H1 (cell line): ENCODE results near the gene MAP7. TPM values are rescaled to one million over a fixed set of nuclear protein-coding genes. Genes with fewer than 3 reads are reported as not detected.

Source experiments
- CTCF ChIA-PET: fragments of 300-600 bp; sonication (Branson Sonifier 250); formaldehyde crosslinking; loops from one replicate; lab custom pipeline; 2021; ENCODE audit not compliant: partially characterized antibody; lab: Charles Lee
- POLR2A ChIA-PET: fragments of 300-600 bp; sonication (Branson Sonifier 250); formaldehyde crosslinking; loops from one replicate; lab custom pipeline; 2021; ENCODE audit warnings: inconsistent platforms; ENCODE audit not compliant: partially characterized antibody; lab: Charles Lee
- DNase-seq, 2 experiments: peaks; one replicate each; pipeline versions ENCODE4 v3.0.0 to v3.0.0-alpha.2; 2010 to 2022; ENCODE audit warnings: low spot score in 2 of 2, low read depth in 1 of 2, mixed read lengths in 1 of 2
- FAIRE-seq: peaks from 2 replicates; lab custom pipeline; 2011; peaks lifted over from hg19 to GRCh38; lab: Jason Lieb, UNC
- H2AFZ ChIP-seq: 2 replicates; pipeline ENCODE4 v1.8.1; 2012; ENCODE audit warnings: low read length, inconsistent platforms
- H2AK5ac ChIP-seq: 2 replicates; pipeline ENCODE4 v1.6.1; 2013; ENCODE audit warnings: low read depth, low read length
- H2BK120ac ChIP-seq: replicated peaks from 2 replicates; pipeline ENCODE3; 2013; ENCODE audit warnings: low read depth, low read length, inconsistent platforms
- H2BK12ac ChIP-seq: 2 replicates; pipeline ENCODE4 v1.6.1; 2013; ENCODE audit warnings: low read depth, low read length
- H2BK15ac ChIP-seq: 2 replicates; pipeline ENCODE4 v1.6.1; 2013; ENCODE audit warnings: low read length
- H2BK20ac ChIP-seq: 2 replicates; pipeline ENCODE4 v1.6.1; 2013; ENCODE audit warnings: low read length
- H2BK5ac ChIP-seq: 2 replicates; pipeline ENCODE4 v1.6.1; 2013; ENCODE audit warnings: low read depth, low read length
- H3K14ac ChIP-seq: 2 replicates; pipeline ENCODE4 v1.6.1; 2013; ENCODE audit warnings: inconsistent platforms; ENCODE audit not compliant: insufficient read length
- H3K18ac ChIP-seq: 2 replicates; pipeline ENCODE4 v1.6.1; 2013; ENCODE audit warnings: low read length; ENCODE audit errors: extremely low read depth
- H3K23ac ChIP-seq: 2 replicates; pipeline ENCODE4 v1.6.1; 2013; ENCODE audit warnings: inconsistent platforms; ENCODE audit not compliant: insufficient read length
- H3K23me2 ChIP-seq: 2 replicates; pipeline ENCODE4 v1.6.1; 2013; ENCODE audit warnings: low read depth, low read length
- H3K27ac ChIP-seq: 2 replicates; pipeline ENCODE4 v1.6.1; 2011; ENCODE audit warnings: low read depth, low read length, inconsistent platforms
- H3K27me3 ChIP-seq, 4 experiments: replicated peaks in 1 of 4; 1 replicate in 1 of 4; 2 replicates in 3 of 4; pipeline versions ENCODE4 v1.6.1 to v1.8.1; 2011 to 2013; ENCODE audit warnings: low read length in 3 of 4, mild to moderate bottlenecking in 3 of 4, inconsistent platforms in 2 of 4, mixed read lengths in 2 of 4, moderate library complexity in 1 of 4; ENCODE audit not compliant: control insufficient read depth in 3 of 4, insufficient read depth in 3 of 4; ENCODE audit errors: extremely low read depth in 1 of 4
- H3K36me3 ChIP-seq, 4 experiments: 2 replicates each; pipeline versions ENCODE4 v1.6.1 to v1.8.1; 2011 to 2013; ENCODE audit warnings: mild to moderate bottlenecking in 4 of 4, low read length in 3 of 4, moderate library complexity in 2 of 4, control low read depth in 1 of 4, inconsistent platforms in 1 of 4; ENCODE audit not compliant: insufficient read depth in 4 of 4, control insufficient read depth in 2 of 4
- H3K4ac ChIP-seq: replicated peaks from 2 replicates; pipeline ENCODE3; 2013; ENCODE audit warnings: low read length, low read depth, mixed read lengths, inconsistent platforms; ENCODE audit not compliant: insufficient read length
- H3K4me1 ChIP-seq, 4 experiments: replicated peaks in 1 of 4; 1 replicate in 1 of 4; 2 replicates in 3 of 4; pipeline versions ENCODE4 v1.6.1 to v1.8.1; 2011 to 2013; ENCODE audit warnings: low read length in 3 of 4, inconsistent platforms in 2 of 4, mixed read lengths in 1 of 4; ENCODE audit not compliant: insufficient read depth in 4 of 4, control insufficient read depth in 3 of 4
- H3K4me2 ChIP-seq, 2 experiments: 2 replicates each; pipeline versions ENCODE4 v1.6.1 to v1.8.1; 2011 to 2013; ENCODE audit warnings: low read depth in 2 of 2, low read length in 2 of 2, control low read depth in 1 of 2, inconsistent platforms in 1 of 2, mild to moderate bottlenecking in 1 of 2; ENCODE audit not compliant: insufficient read depth in 1 of 2
- H3K4me3 ChIP-seq, 4 experiments: fragments of 200-600, 300-600 bp in 1 of 4; sonication (generic), shearing (Covaris generic), sonication (Bioruptor Twin) in 1 of 4; 2 replicates each; pipeline versions ENCODE4 v1.5.1 to v1.8.1; 2011 to 2016; ENCODE audit warnings: low read length in 4 of 4, low read depth in 3 of 4, control low read depth in 2 of 4, inconsistent platforms in 2 of 4, mild to moderate bottlenecking in 2 of 4, mixed read lengths in 1 of 4, moderate library complexity in 1 of 4; ENCODE audit not compliant: insufficient read depth in 2 of 4; ENCODE audit errors: extremely low read depth in 1 of 4
- H3K56ac ChIP-seq: replicated peaks from 2 replicates; pipeline ENCODE3; 2013; ENCODE audit warnings: low read depth, mild to moderate bottlenecking, mixed read lengths, low read length, inconsistent platforms; ENCODE audit not compliant: insufficient read length
- H3K79me1 ChIP-seq: 2 replicates; pipeline ENCODE4 v1.6.1; 2013; ENCODE audit warnings: low read depth, low read length, control low read depth
- H3K79me2 ChIP-seq, 2 experiments: 2 replicates each; pipeline versions ENCODE4 v1.6.1 to v1.8.1; 2012 to 2013; ENCODE audit warnings: low read length in 2 of 2, mild to moderate bottlenecking in 2 of 2, inconsistent platforms in 1 of 2; ENCODE audit not compliant: insufficient read depth in 2 of 2, control insufficient read depth in 1 of 2
- H3K9ac ChIP-seq, 4 experiments: replicated peaks in 1 of 4; 1 replicate in 1 of 4; 2 replicates in 3 of 4; pipeline versions ENCODE4 v1.6.1 to v1.8.1; 2011 to 2013; ENCODE audit warnings: low read depth in 3 of 4, low read length in 3 of 4, control low read depth in 2 of 4, mild to moderate bottlenecking in 2 of 4, moderate library complexity in 2 of 4, inconsistent platforms in 1 of 4; ENCODE audit errors: extremely low read depth in 1 of 4
- H3K9me3 ChIP-seq, 2 experiments: 2 replicates each; pipeline versions ENCODE4 v1.6.1 to v1.8.1; 2012 to 2013; ENCODE audit warnings: mild to moderate bottlenecking in 2 of 2, moderate library complexity in 2 of 2, control low read depth in 1 of 2, inconsistent platforms in 1 of 2, low read depth in 1 of 2, low read length in 1 of 2, mixed read lengths in 1 of 2; ENCODE audit not compliant: insufficient read depth in 2 of 2
- H4K20me1 ChIP-seq, 2 experiments: replicated peaks in 1 of 2; 2 replicates each; pipeline versions ENCODE3 to v1.8.1; 2011 to 2013; ENCODE audit warnings: inconsistent platforms in 2 of 2, low read length in 2 of 2, mild to moderate bottlenecking in 1 of 2; ENCODE audit not compliant: insufficient read depth in 2 of 2, control insufficient read depth in 1 of 2
- H4K5ac ChIP-seq: 2 replicates; pipeline ENCODE4 v1.6.1; 2013; ENCODE audit warnings: low read length, low read depth, mixed read lengths, inconsistent platforms; ENCODE audit not compliant: insufficient read length
- H4K8ac ChIP-seq: 2 replicates; pipeline ENCODE4 v1.8.0; 2013; ENCODE audit warnings: mild to moderate bottlenecking, moderate library complexity, low read length, inconsistent platforms; ENCODE audit not compliant: insufficient read depth; ENCODE audit errors: extremely low read depth
- H4K91ac ChIP-seq: replicated peaks from 2 replicates; pipeline ENCODE3; 2013; ENCODE audit warnings: low read length, mixed read lengths, inconsistent platforms; ENCODE audit not compliant: insufficient read length
- GTF2F1 ChIP-seq: IDR thresholded peaks from 2 replicates; pipeline ENCODE4 v1.6.1; 2012; ENCODE audit warnings: low read depth, low read length, improper control_type of control experiment, borderline replicate concordance
- HDAC2 ChIP-seq, 2 experiments: fragments of 300-600 bp in 1 of 2; sonication (generic) in 1 of 2; IDR thresholded peaks; 2 replicates each; pipeline ENCODE4 v1.6.1; 2011 to 2012; ENCODE audit warnings: low read depth in 2 of 2, low read length in 2 of 2, mild to moderate bottlenecking in 2 of 2, moderate library complexity in 2 of 2, borderline replicate concordance in 1 of 2, inconsistent platforms in 1 of 2
- JUND ChIP-seq: IDR thresholded peaks from 2 replicates; pipeline ENCODE4 v1.6.1; 2011; ENCODE audit warnings: mild to moderate bottlenecking, improper control_type of control experiment, low read length
- KDM1A ChIP-seq: fragments of 200-600, 300-600 bp; sonication (generic); IDR thresholded peaks from 2 replicates; pipeline ENCODE4 v1.7.1; 2016; ENCODE audit warnings: mild to moderate bottlenecking, low read length, borderline replicate concordance
- MAFK ChIP-seq: IDR thresholded peaks from 2 replicates; pipeline ENCODE4 v1.6.1; 2012; ENCODE audit warnings: low read depth, mild to moderate bottlenecking, improper control_type of control experiment, low read length
- RAD21 ChIP-seq, 2 experiments: IDR thresholded peaks in 1 of 2; conservative IDR thresholded peaks in 1 of 2; 2 replicates each; pipeline ENCODE4 v1.6.1; 2011; ENCODE audit warnings: low read depth in 2 of 2, low read length in 2 of 2, improper control_type of control experiment in 1 of 2, inconsistent platforms in 1 of 2, mild to moderate bottlenecking in 1 of 2, moderate library complexity in 1 of 2
- SP2 ChIP-seq: IDR thresholded peaks from 2 replicates; pipeline ENCODE4 v1.6.1; 2012; ENCODE audit warnings: mild to moderate bottlenecking, low read length, inconsistent platforms
- TBP ChIP-seq: IDR thresholded peaks from 2 replicates; pipeline ENCODE4 v1.6.1; 2011; ENCODE audit warnings: low read depth, low read length, improper control_type of control experiment
- TEAD4 ChIP-seq: IDR thresholded peaks from 2 replicates; pipeline ENCODE4 v1.6.1; 2012; ENCODE audit warnings: low read depth, low read length, inconsistent platforms, mixed read lengths
- WGBS, 2 experiments: shearing (Covaris generic) in 1 of 2; methylation state at CpG; one replicate each; pipeline versions ENCODE4 v1.1.6 to v1.1.7; 2013 to 2015; ENCODE audit warnings: low lambda C conversion rate in 2 of 2, mixed read lengths in 2 of 2, inconsistent platforms in 1 of 2, low coverage in 1 of 2, missing lambda C conversion rate in 1 of 2; ENCODE audit not compliant: insufficient replicate concordance in 2 of 2, insufficient coverage in 1 of 2, insufficient read length in 1 of 2; ENCODE audit errors: extremely low coverage in 1 of 2, missing lambda C conversion rate in 1 of 2; 5-methylcytosine and 5-hydroxymethylcytosine counted together
- polyA plus RNA-seq, 7 experiments: library from polyadenylated mRNA; depleted of rRNA in 3 of 7; stranded (reverse) in 5 of 7; unstranded in 2 of 7; fragments of >200 nt in 5 of 7; fragments of 200-250 nt in 2 of 7; gene quantifications; 1 replicate in 5 of 7; 2 replicates in 1 of 7; 4 replicates in 1 of 7; pipeline versions ENCODE4 v1.2.1 to v1.2.3, GENCODE V29; 2011 to 2013; ENCODE audit warnings: missing spikeins in 2 of 7, mixed read lengths in 2 of 7
- total RNA-seq: library from RNA; stranded (reverse); fragmentation: NEBNext Ultra II Directional; extraction: Animal tissue kit (Norgen Biotek cat#: 25700); gene quantifications from 2 replicates; pipeline ENCODE4 v1.2.1, GENCODE V29; 2021
- TF ChIP-seq, protein P1 (sequence below): IDR thresholded peaks from 2 replicates; pipeline ENCODE4 v1.6.1; 2012; ENCODE audit warnings: inconsistent platforms
- TF ChIP-seq, protein P2 (sequence below): IDR thresholded peaks from 2 replicates; pipeline ENCODE4 v1.6.1; 2012; ENCODE audit warnings: low read length, inconsistent platforms

MAP7 gene
- total and polyA plus RNA-seq, 2 of the 8 experiments (the other 6 are each of a cell fraction or from before 2014, with no cell fraction given): 13.5 to 66.9 TPM

DNA sequence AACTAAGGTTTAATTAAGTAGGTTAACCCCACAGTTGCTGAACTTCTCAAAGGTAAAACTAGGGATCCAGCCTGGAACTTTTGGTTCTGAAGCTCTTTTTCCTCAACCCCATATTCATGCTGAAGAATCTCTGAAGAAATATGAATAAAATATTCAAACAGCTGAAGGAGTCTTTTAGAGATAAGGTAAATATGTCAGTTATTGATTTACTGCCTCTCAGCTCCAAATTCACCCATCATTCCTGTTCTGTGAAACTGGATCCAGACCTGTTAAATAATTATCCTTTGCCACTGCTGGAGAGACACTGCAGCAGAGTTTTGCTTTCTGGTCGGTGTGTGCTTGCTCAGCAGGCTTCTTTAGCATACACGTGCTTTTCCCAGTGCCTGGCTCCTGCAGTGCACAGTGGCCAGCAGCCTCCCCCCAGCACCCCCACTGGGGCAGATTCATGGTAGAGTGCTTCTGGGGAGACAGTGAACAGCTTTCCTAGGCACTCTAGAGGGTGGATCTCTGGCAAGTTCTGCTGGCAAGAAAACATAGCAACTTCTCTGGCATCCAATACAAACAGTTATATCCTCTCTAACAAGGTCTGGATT is 198.6 kb downstream of the MAP7 start:
- DNase-seq: no peak
- no peak overlapping the region for H2BK12ac ChIP-seq
- H3K9me3 ChIP-seq: no peaks in the 10 kb centered on the region
- no peaks in the 10 kb centered on the region for H3K79me1 ChIP-seq
- H2BK120ac ChIP-seq: no peak overlapping the region
- no peak overlapping the region for H3K56ac ChIP-seq
- H3K14ac ChIP-seq: no peak overlapping the region
- no peaks in the 10 kb centered on the region for H4K20me1 ChIP-seq
- no peak overlapping the region for H3K4ac ChIP-seq
- CTCF ChIA-PET: interaction anchor here (0.8 to 1.4 kb wide), 4 partner anchors 8 to 198 kb away, joined by 3 to 4 read pairs (median 3); partner anchors contain the start of gene MAP7
- H3K36me3 ChIP-seq: peaks cover 0 to 12% (median 4%) of the 10 kb centered on the region in 4 experiments; a peak in 5 of 8 replicates
- no peak overlapping the region for H3K27ac ChIP-seq
- H4K91ac ChIP-seq: no peak overlapping the region
- no peak overlapping the region for H3K23ac ChIP-seq
- no peak overlapping the region for H3K4me2 ChIP-seq
- no peak overlapping the region for H2AK5ac ChIP-seq
- no peaks in the 10 kb centered on the region for H3K23me2 ChIP-seq
- H4K5ac ChIP-seq: no peak overlapping the region
- no peak overlapping the region for H2BK15ac ChIP-seq
- H3K9ac ChIP-seq: no peak overlapping the region
- POLR2A ChIA-PET: no interaction called here
- no peak overlapping the region for H2BK20ac ChIP-seq
- no peaks in the 10 kb centered on the region for H3K79me2 ChIP-seq
- peak; percentile 68 for FAIRE-seq
- no peaks in the 10 kb centered on the region for H3K27me3 ChIP-seq
- WGBS, 2 experiments: 4% methylated on average over 2 of the region's 2 CpGs; no CpG with 5 or more reads in 1 of the 2 experiments
- H2BK5ac ChIP-seq: no peak overlapping the region
- H4K8ac ChIP-seq: peak overlapping the region; percentile 22; the same call in 1 of the 2 replicates
- H3K4me3 ChIP-seq: no peak overlapping the region
- no peak overlapping the region for H3K18ac ChIP-seq
- H3K4me1 ChIP-seq: peaks cover 0 to 10% (median 3%) of the 10 kb centered on the region in 4 experiments; a peak in 4 of 7 replicates
- H2AFZ ChIP-seq: no peak overlapping the region
- TF ChIP-seq JUND: no peak
- no peak for TF ChIP-seq MAFK
- TF ChIP-seq RAD21 (IDR thresholded peaks at IDR 0.05 in 1 of 2, conservative IDR thresholded peaks at IDR 0.05 in 1 of 2; ENCODE audit: low read depth in 2 of 2, low read length in 2 of 2): no peak
- peak in 1 of 2 experiments; percentile 56; a peak in 1 of 4 replicates for TF ChIP-seq HDAC2 (IDR thresholded peaks at IDR 0.05; ENCODE audit: borderline replicate concordance in 1 of 2, low read depth in 2 of 2, low read length in 2 of 2)
- TF ChIP-seq TBP: no peak
- no peak for TF ChIP-seq KDM1A
- TF ChIP-seq, protein P1, sequence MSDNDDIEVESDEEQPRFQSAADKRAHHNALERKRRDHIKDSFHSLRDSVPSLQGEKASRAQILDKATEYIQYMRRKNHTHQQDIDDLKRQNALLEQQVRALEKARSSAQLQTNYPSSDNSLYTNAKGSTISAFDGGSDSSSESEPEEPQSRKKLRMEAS: peak; percentile 81
- TF ChIP-seq, protein P2, sequence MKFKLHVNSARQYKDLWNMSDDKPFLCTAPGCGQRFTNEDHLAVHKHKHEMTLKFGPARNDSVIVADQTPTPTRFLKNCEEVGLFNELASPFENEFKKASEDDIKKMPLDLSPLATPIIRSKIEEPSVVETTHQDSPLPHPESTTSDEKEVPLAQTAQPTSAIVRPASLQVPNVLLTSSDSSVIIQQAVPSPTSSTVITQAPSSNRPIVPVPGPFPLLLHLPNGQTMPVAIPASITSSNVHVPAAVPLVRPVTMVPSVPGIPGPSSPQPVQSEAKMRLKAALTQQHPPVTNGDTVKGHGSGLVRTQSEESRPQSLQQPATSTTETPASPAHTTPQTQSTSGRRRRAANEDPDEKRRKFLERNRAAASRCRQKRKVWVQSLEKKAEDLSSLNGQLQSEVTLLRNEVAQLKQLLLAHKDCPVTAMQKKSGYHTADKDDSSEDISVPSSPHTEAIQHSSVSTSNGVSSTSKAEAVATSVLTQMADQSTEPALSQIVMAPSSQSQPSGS: no peak
- TF ChIP-seq TEAD4: no peak
- no peak for TF ChIP-seq GTF2F1
- no peak for TF ChIP-seq SP2
